IMR-90 (cell line): Measurements from ENCODE around the gene PDLIM5. TPM values are rescaled to one million over a fixed set of nuclear protein-coding genes. Genes with fewer than 3 reads are reported as not detected.

ENCODE experiments used
- ATAC-seq: fragments of 200-7000 bp; cut with Tn5 transposase; 2 replicates; pipeline ENCODE4 v1.9.1; 2020; ENCODE audit warnings: low read depth, mild to moderate bottlenecking, moderate library complexity
- BruUV-seq: library from RNA; stranded (reverse); fragments of 400-500 nt; replicated peaks from 2 replicates; lab custom pipeline; 2021; lab: Mats Ljungman, UMichigan
- CTCF ChIA-PET: fragments of 300-600 bp; formaldehyde crosslinking; extraction: SDS; loops from one replicate; lab custom pipeline; 2021; ENCODE audit warnings: antibody characterized with exemption; lab: Yijun Ruan, JAX
- POLR2A ChIA-PET: fragments of 300-600 bp; sonication (Branson Sonifier 250); formaldehyde crosslinking; loops from one replicate; lab custom pipeline; 2022; ENCODE audit warnings: antibody characterized with exemption; ENCODE audit not compliant: unreplicated experiment; lab: Charles Lee
- DNase-seq: peaks from one replicate; pipeline ENCODE4 v3.0.0; 2013
- H2AFZ ChIP-seq: replicated peaks from 2 replicates; pipeline ENCODE3; 2013; ENCODE audit warnings: low read length, mild to moderate bottlenecking; ENCODE audit not compliant: poor library complexity
- H2AK5ac ChIP-seq: 2 replicates; pipeline ENCODE4 v1.6.1; 2013; ENCODE audit warnings: low read depth, low read length, inconsistent platforms
- H2AK9ac ChIP-seq: replicated peaks from 2 replicates; pipeline ENCODE3; 2013; ENCODE audit warnings: mild to moderate bottlenecking, low read depth, low read length, moderate library complexity; ENCODE audit not compliant: poor library complexity
- H2BK120ac ChIP-seq: 2 replicates; pipeline ENCODE4 v1.6.1; 2013; ENCODE audit warnings: low read depth, low read length, inconsistent platforms
- H2BK15ac ChIP-seq: 3 replicates; pipeline ENCODE4 v1.6.1; 2013; ENCODE audit warnings: low read depth, low read length, inconsistent platforms
- H2BK20ac ChIP-seq: 2 replicates; pipeline ENCODE4 v1.6.1; 2013; ENCODE audit warnings: low read depth, mild to moderate bottlenecking, inconsistent platforms, low read length, moderate library complexity
- H2BK5ac ChIP-seq: 2 replicates; pipeline ENCODE4 v1.6.1; 2013; ENCODE audit warnings: mild to moderate bottlenecking, low read depth, low read length, inconsistent platforms; ENCODE audit not compliant: poor library complexity, severe bottlenecking
- H3K14ac ChIP-seq: replicated peaks from 2 replicates; pipeline ENCODE4 v1.6.1; 2013; ENCODE audit warnings: low read depth, low read length, inconsistent platforms
- H3K18ac ChIP-seq: 2 replicates; pipeline ENCODE4 v1.6.1; 2013; ENCODE audit warnings: low read depth, low read length, control low read depth
- H3K23ac ChIP-seq: 2 replicates; pipeline ENCODE4 v1.6.1; 2013; ENCODE audit warnings: low read depth, low read length, inconsistent platforms
- H3K27ac ChIP-seq: 2 replicates; pipeline ENCODE4 v1.5.1; 2013; ENCODE audit warnings: mild to moderate bottlenecking, control low read depth, low read length; ENCODE audit not compliant: insufficient read depth
- H3K27me3 ChIP-seq: 2 replicates; pipeline ENCODE4 v1.6.1; 2013; ENCODE audit warnings: low read length; ENCODE audit not compliant: control insufficient read depth, insufficient read depth
- H3K36me3 ChIP-seq: 2 replicates; pipeline ENCODE4 v1.6.1; 2013; ENCODE audit warnings: low read length, mixed read lengths; ENCODE audit not compliant: control insufficient read depth, insufficient read depth
- H3K4ac ChIP-seq: 2 replicates; pipeline ENCODE4 v1.6.1; 2013; ENCODE audit warnings: low read depth, low read length, inconsistent platforms
- H3K4me1 ChIP-seq: 2 replicates; pipeline ENCODE4 v1.6.1; 2013; ENCODE audit warnings: low read length, mixed read lengths; ENCODE audit not compliant: control insufficient read depth, insufficient read depth
- H3K4me2 ChIP-seq: 2 replicates; pipeline ENCODE4 v1.6.1; 2013; ENCODE audit warnings: low read depth, mild to moderate bottlenecking, control low read depth, low read length, moderate library complexity
- H3K4me3 ChIP-seq: 2 replicates; pipeline ENCODE4 v1.5.1; 2013; ENCODE audit warnings: low read depth, mild to moderate bottlenecking, control low read depth, low read length, moderate library complexity; ENCODE audit not compliant: insufficient read depth
- H3K56ac ChIP-seq: 2 replicates; pipeline ENCODE4 v1.6.1; 2013; ENCODE audit warnings: low read length, inconsistent platforms; ENCODE audit not compliant: insufficient read depth; ENCODE audit errors: extremely low read depth
- H3K79me1 ChIP-seq, 2 experiments: 2 replicates each; pipeline ENCODE4 v1.6.1; 2013; ENCODE audit warnings: low read length in 2 of 2, inconsistent platforms in 1 of 2, low read depth in 1 of 2
- H3K9ac ChIP-seq: 2 replicates; pipeline ENCODE4 v1.6.1; 2013; ENCODE audit warnings: low read depth, low read length, control low read depth
- H3K9me1 ChIP-seq: 2 replicates; pipeline ENCODE4 v1.6.1; 2013; ENCODE audit warnings: low read length, inconsistent platforms; ENCODE audit not compliant: insufficient read depth
- H3K9me3 ChIP-seq: 2 replicates; pipeline ENCODE4 v1.6.1; 2013; ENCODE audit warnings: low read length; ENCODE audit not compliant: control insufficient read depth, insufficient read depth
- H4K20me1 ChIP-seq: 2 replicates; pipeline ENCODE4 v1.6.1; 2013; ENCODE audit warnings: low read length, inconsistent platforms; ENCODE audit not compliant: insufficient read depth
- H4K5ac ChIP-seq: 2 replicates; pipeline ENCODE4 v1.6.1; 2013; ENCODE audit warnings: mild to moderate bottlenecking, low read depth, low read length, control low read depth
- H4K8ac ChIP-seq, 2 experiments: 2 replicates each; pipeline ENCODE4 v1.6.1; 2013; ENCODE audit warnings: low read depth in 2 of 2, low read length in 2 of 2, control low read depth in 1 of 2, inconsistent platforms in 1 of 2
- H4K91ac ChIP-seq: 2 replicates; pipeline ENCODE4 v1.6.1; 2013; ENCODE audit warnings: low read depth, low read length, inconsistent platforms; ENCODE audit not compliant: insufficient read depth
- BHLHE40 ChIP-seq: fragments of 150-350 bp; IDR thresholded peaks from 2 replicates; pipeline ENCODE4 v1.6.1; 2016; ENCODE audit warnings: mild to moderate bottlenecking, low read depth, low read length
- CEBPB ChIP-seq: IDR thresholded peaks from 2 replicates; pipeline ENCODE4 v1.6.1; 2012; ENCODE audit warnings: low read depth, low read length, improper control_type of control experiment
- CHD1 ChIP-seq: IDR thresholded peaks from 2 replicates; pipeline ENCODE4 v1.6.1; 2012; ENCODE audit warnings: low read depth, low read length, improper control_type of control experiment
- FOS ChIP-seq: fragments of 150-350 bp; IDR thresholded peaks from 2 replicates; pipeline ENCODE4 v1.6.1; 2016; ENCODE audit warnings: low read depth, low read length
- MAFK ChIP-seq: IDR thresholded peaks from 2 replicates; pipeline ENCODE4 v1.6.1; 2012; ENCODE audit warnings: low read depth, low read length, improper control_type of control experiment
- MAZ ChIP-seq: IDR thresholded peaks from 2 replicates; pipeline ENCODE4 v1.6.1; 2012; ENCODE audit warnings: low read depth, mild to moderate bottlenecking, low read length, improper control_type of control experiment, moderate library complexity, borderline replicate concordance
- MXI1 ChIP-seq: IDR thresholded peaks from 2 replicates; pipeline ENCODE4 v1.6.1; 2012; ENCODE audit warnings: low read depth, mild to moderate bottlenecking, low read length, moderate library complexity, borderline replicate concordance
- NFE2L2 ChIP-seq: fragments of 150-350 bp; IDR thresholded peaks from 2 replicates; pipeline ENCODE4 v1.6.1; 2016; ENCODE audit warnings: low read depth, mild to moderate bottlenecking, low read length
- POLR2A ChIP-seq: IDR thresholded peaks from 2 replicates; pipeline ENCODE4 v1.6.1; 2012; ENCODE audit warnings: mild to moderate bottlenecking, low read depth, low read length
- RAD21 ChIP-seq: IDR thresholded peaks from 2 replicates; pipeline ENCODE4 v1.6.1; 2012; ENCODE audit warnings: low read length, improper control_type of control experiment
- RCOR1 ChIP-seq: IDR thresholded peaks from 2 replicates; pipeline ENCODE4 v1.6.1; 2012; ENCODE audit warnings: mild to moderate bottlenecking, low read length, improper control_type of control experiment; ENCODE audit not compliant: insufficient replicate concordance
- RFX5 ChIP-seq: IDR thresholded peaks from 2 replicates; pipeline ENCODE4 v1.8.0; 2012; ENCODE audit warnings: low read depth, mild to moderate bottlenecking, low read length, moderate library complexity
- SMC3 ChIP-seq: fragments of 150-350 bp; IDR thresholded peaks from 2 replicates; pipeline ENCODE4 v1.6.1; 2016; ENCODE audit warnings: low read depth, mild to moderate bottlenecking, antibody characterized with exemption, low read length, moderate library complexity
- WGBS, 2 experiments: methylation state at CpG; one replicate each; pipeline versions ENCODE4 v1.1.5 to v1.1.7; 2013; ENCODE audit warnings: missing lambda C conversion rate in 2 of 2; ENCODE audit not compliant: insufficient read length in 1 of 2; ENCODE audit errors: extremely low coverage in 2 of 2; 5-methylcytosine and 5-hydroxymethylcytosine counted together
- dilution Hi-C: fragments of 300-500 bp; cut with HindIII; formaldehyde crosslinking; loops from one replicate; pipeline ENCODE4 v1.14.3; 2018; ENCODE audit warnings: low sequenced_read_pairs; ENCODE audit not compliant: unreplicated experiment
- in situ Hi-C: fragments of 300-500 bp; cut with MboI; formaldehyde crosslinking; loops from 3 replicates; pipeline ENCODE4 v1.14.3; 2019; ENCODE audit warnings: low sequenced_read_pairs, inconsistent platforms, mixed read lengths
- intact Hi-C: fragments of 100-400 bp; cut with micrococcal nuclease; formaldehyde crosslinking; loops from 2 replicates; pipeline ENCODE4 v1.10.0; 2022
- polyA plus RNA-seq, 3 experiments: library from polyadenylated mRNA; depleted of rRNA; stranded (reverse); fragments of >200 nt; gene quantifications; 2 replicates each; pipeline ENCODE4 v1.2.3, GENCODE V29; 2012; ENCODE audit warnings: low replicate concordance in 1 of 3
- total RNA-seq: library from RNA; depleted of rRNA; stranded (reverse); fragments of >200 nt; gene quantifications from 2 replicates; pipeline ENCODE4 v1.2.3, GENCODE V29; 2012
- TF ChIP-seq, protein P1 (sequence below): fragments of 150-350 bp; IDR thresholded peaks from 2 replicates; pipeline ENCODE4 v1.6.1; 2016; ENCODE audit warnings: low read depth, mild to moderate bottlenecking, low read length, moderate library complexity, borderline replicate concordance
- TF ChIP-seq, protein P2 (sequence below): conservative IDR thresholded peaks from 2 replicates; pipeline ENCODE4 v1.5.1; 2012; ENCODE audit warnings: mild to moderate bottlenecking, low read depth, low read length, improper control_type of control experiment
- TF ChIP-seq, protein P3 (sequence below): fragments of 150-350 bp; IDR thresholded peaks from 2 replicates; pipeline ENCODE4 v1.6.1; 2017; ENCODE audit warnings: mild to moderate bottlenecking, antibody characterized with exemption, low read length, low read depth

Gene PDLIM5
- total and polyA plus RNA-seq, 2 of the 4 experiments (the other 2 are of a cell fraction): 96.5 to 188 TPM

DNA sequence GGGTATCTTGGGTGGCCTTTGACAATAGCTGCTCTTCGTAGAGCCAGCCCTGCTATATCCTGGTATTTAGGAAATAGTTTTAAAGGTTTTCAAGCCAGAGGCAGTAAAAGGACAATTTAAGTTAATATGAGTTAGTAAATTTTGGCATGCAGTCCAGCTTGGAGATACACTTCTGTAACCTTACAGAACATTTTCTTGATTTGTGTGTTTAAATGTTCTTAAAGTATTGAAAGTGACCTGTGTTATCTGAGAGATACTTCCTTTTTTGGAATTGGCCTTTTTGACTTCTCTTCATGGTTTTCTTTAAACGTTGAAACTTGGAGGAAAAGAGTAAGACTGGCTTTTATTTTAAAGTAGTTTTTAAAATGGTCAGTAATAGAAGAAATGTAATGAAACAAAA lies 25.5 kb downstream of the PDLIM5 start:
- no peak overlapping the region for H4K91ac ChIP-seq
- no CpG with 5 or more reads among the region's 2 CpGs for WGBS, 2 experiments

More for the DNA sequence above, 25.5 kb downstream of the PDLIM5 start:
- peaks cover 18 to 52% of the 10 kb centered on the region in 2 experiments for H3K79me1 ChIP-seq
- H4K20me1 ChIP-seq: peaks cover 20% of the 10 kb centered on the region
- H3K4ac ChIP-seq: no peak overlapping the region
- no peak overlapping the region for H3K14ac ChIP-seq
- peaks cover 5% of the 10 kb centered on the region; the same call in 1 of the 2 replicates for H3K9me1 ChIP-seq
- intact Hi-C loops: no loop called here
- H2AK9ac ChIP-seq: no peak overlapping the region
- no peaks in the 10 kb centered on the region for H3K27me3 ChIP-seq
- no peak overlapping the region for H3K23ac ChIP-seq
- H3K4me1 ChIP-seq: peaks cover 7% of the 10 kb centered on the region
- no peak overlapping the region for H3K4me3 ChIP-seq
- H3K9me3 ChIP-seq: no peaks in the 10 kb centered on the region
- no peak overlapping the region for H2BK120ac ChIP-seq
- H3K56ac ChIP-seq: no peak overlapping the region
- ChIA-PET POLR2A (no interaction called here), CTCF (no interaction called here)
- H4K5ac ChIP-seq: peak overlapping the region; percentile 51
- DNase-seq (no peak), ATAC-seq (no peak)
- H3K4me2 ChIP-seq: no peak overlapping the region
- TF ChIP-seq MXI1: no peak
- no peak for TF ChIP-seq POLR2A
- no peak for TF ChIP-seq CEBPB
- no peak for TF ChIP-seq MAFK
- TF ChIP-seq CHD1: no peak
- TF ChIP-seq, protein P1, sequence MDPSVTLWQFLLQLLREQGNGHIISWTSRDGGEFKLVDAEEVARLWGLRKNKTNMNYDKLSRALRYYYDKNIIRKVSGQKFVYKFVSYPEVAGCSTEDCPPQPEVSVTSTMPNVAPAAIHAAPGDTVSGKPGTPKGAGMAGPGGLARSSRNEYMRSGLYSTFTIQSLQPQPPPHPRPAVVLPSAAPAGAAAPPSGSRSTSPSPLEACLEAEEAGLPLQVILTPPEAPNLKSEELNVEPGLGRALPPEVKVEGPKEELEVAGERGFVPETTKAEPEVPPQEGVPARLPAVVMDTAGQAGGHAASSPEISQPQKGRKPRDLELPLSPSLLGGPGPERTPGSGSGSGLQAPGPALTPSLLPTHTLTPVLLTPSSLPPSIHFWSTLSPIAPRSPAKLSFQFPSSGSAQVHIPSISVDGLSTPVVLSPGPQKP: no peak
- no peak for TF ChIP-seq FOS
- TF ChIP-seq NFE2L2: no peak
- TF ChIP-seq BHLHE40: no peak
- no peak for TF ChIP-seq MAZ
- TF ChIP-seq, protein P2, sequence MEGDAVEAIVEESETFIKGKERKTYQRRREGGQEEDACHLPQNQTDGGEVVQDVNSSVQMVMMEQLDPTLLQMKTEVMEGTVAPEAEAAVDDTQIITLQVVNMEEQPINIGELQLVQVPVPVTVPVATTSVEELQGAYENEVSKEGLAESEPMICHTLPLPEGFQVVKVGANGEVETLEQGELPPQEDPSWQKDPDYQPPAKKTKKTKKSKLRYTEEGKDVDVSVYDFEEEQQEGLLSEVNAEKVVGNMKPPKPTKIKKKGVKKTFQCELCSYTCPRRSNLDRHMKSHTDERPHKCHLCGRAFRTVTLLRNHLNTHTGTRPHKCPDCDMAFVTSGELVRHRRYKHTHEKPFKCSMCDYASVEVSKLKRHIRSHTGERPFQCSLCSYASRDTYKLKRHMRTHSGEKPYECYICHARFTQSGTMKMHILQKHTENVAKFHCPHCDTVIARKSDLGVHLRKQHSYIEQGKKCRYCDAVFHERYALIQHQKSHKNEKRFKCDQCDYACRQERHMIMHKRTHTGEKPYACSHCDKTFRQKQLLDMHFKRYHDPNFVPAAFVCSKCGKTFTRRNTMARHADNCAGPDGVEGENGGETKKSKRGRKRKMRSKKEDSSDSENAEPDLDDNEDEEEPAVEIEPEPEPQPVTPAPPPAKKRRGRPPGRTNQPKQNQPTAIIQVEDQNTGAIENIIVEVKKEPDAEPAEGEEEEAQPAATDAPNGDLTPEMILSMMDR: no peak
- TF ChIP-seq, protein P3, sequence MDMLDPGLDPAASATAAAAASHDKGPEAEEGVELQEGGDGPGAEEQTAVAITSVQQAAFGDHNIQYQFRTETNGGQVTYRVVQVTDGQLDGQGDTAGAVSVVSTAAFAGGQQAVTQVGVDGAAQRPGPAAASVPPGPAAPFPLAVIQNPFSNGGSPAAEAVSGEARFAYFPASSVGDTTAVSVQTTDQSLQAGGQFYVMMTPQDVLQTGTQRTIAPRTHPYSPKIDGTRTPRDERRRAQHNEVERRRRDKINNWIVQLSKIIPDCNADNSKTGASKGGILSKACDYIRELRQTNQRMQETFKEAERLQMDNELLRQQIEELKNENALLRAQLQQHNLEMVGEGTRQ: no peak
- TF ChIP-seq RAD21: no peak
- TF ChIP-seq SMC3: no peak
- TF ChIP-seq RFX5: no peak
- TF ChIP-seq RCOR1: no peak
- no peak overlapping the region for H3K18ac ChIP-seq
- H2BK15ac ChIP-seq: no peak overlapping the region
- no peak overlapping the region for H3K27ac ChIP-seq
- no peak overlapping the region for H2BK20ac ChIP-seq
- dilution Hi-C loops: no loop called here
- H2AFZ ChIP-seq: no peak overlapping the region
- peak overlapping the region in 1 of 2 experiments; percentile 32; a peak in 1 of 4 replicates for H4K8ac ChIP-seq
- H2AK5ac ChIP-seq: no peak overlapping the region
- BruUV-seq: no TSS peak
- no peak overlapping the region for H2BK5ac ChIP-seq
- H3K36me3 ChIP-seq: no peaks in the 10 kb centered on the region
- in situ Hi-C loops: no loop called here
- H3K9ac ChIP-seq: no peak overlapping the region
